Upper lobe of left lung (tissue), 6 donors: ENCODE results near the gene CLN6. TPM values are rescaled to one million over a fixed set of nuclear protein-coding genes. Genes with fewer than 3 reads are reported as not detected.

Experiments
- ATAC-seq, 2 donors: fragments of 200-7000 bp; cut with Tn5 transposase; one replicate each; pipeline ENCODE4 v1.9.1; 2022; ENCODE audit warnings: mild to moderate bottlenecking in 2 of 2, moderate library complexity in 2 of 2; ENCODE audit not compliant: low FRiP score in 2 of 2
- DNase-seq, 2 donors: peaks; one replicate each; pipeline ENCODE4 v3.0.0-alpha.2; 2019 to 2020
- H3K27ac ChIP-seq, 4 donors: fragments of 200-600 bp; sonication (generic); one replicate each; pipeline ENCODE4 v1.5.1; 2016 to 2019
- H3K27me3 ChIP-seq, 4 donors: fragments of 200-600 bp; sonication (generic); one replicate each; pipeline ENCODE4 v1.5.1; 2017 to 2019
- H3K36me3 ChIP-seq, 4 donors: fragments of 200-600 bp; sonication (generic); one replicate each; pipeline ENCODE4 v1.5.1; 2016 to 2019
- H3K4me1 ChIP-seq, 4 donors: fragments of 200-600 bp; sonication (generic); one replicate each; pipeline ENCODE4 v1.5.1; 2018 to 2019
- H3K4me3 ChIP-seq, 4 donors: fragments of 200-600 bp; sonication (generic); one replicate each; pipeline ENCODE4 v1.5.1; 2017 to 2019; ENCODE audit warnings: mild to moderate bottlenecking in 2 of 4, moderate library complexity in 1 of 4
- H3K9me3 ChIP-seq, 4 donors: fragments of 200-600 bp; sonication (generic); one replicate each; pipeline ENCODE4 v1.5.1; 2018 to 2019
- EP300 ChIP-seq, 4 donors: sonication (generic); formaldehyde crosslinking; IDR thresholded peaks; one replicate each; pipeline ENCODE4 v1.5.1; 2017; ENCODE audit warnings: antibody characterized with exemption in 4 of 4, control low read depth in 2 of 4
- POLR2A ChIP-seq, 4 donors: fragments of 450-650 bp; IDR thresholded peaks; one replicate each; pipeline ENCODE4 v1.5.1; 2016 to 2017; ENCODE audit warnings: antibody characterized with exemption in 4 of 4, mild to moderate bottlenecking in 2 of 4
- POLR2AphosphoS5 ChIP-seq, 2 donors: sonication (generic); formaldehyde crosslinking; IDR thresholded peaks; one replicate each; pipeline ENCODE4 v1.5.1; 2017; ENCODE audit warnings: antibody characterized with exemption in 2 of 2
- WGBS, 2 donors: methylation state at CpG; one replicate each; pipeline ENCODE4 v1.1.5; 2017 to 2018; 5-methylcytosine and 5-hydroxymethylcytosine counted together
- total RNA-seq, 6 donors: library from RNA; depleted of rRNA in 4 of 6; stranded (reverse); fragments of >200 nt in 4 of 6; gene quantifications; one replicate each; pipeline versions ENCODE4 v1.1.0 to v1.2.1, GENCODE V29; 2016 to 2021
- TF ChIP-seq, protein P1 (sequence below), 6 experiments: fragments of 450-650 bp in 4 of 6; fragments of 200-600 bp in 2 of 6; sonication (generic) in 2 of 6; IDR thresholded peaks; one replicate each; pipeline ENCODE4 v1.5.1; 2016 to 2019; ENCODE audit warnings: antibody characterized with exemption in 6 of 6
- donor health status: DM: no; HTN: no; CAD: no; lungs with moderate emphysema.
- donor health status: DM: no; HTN: yes; CAD: no; lungs with severe emphysema.

Gene CLN6
- total RNA-seq, 6 donors from 2014 or later = 19.4 to 48.3 (median 28.7) TPM

DNA sequence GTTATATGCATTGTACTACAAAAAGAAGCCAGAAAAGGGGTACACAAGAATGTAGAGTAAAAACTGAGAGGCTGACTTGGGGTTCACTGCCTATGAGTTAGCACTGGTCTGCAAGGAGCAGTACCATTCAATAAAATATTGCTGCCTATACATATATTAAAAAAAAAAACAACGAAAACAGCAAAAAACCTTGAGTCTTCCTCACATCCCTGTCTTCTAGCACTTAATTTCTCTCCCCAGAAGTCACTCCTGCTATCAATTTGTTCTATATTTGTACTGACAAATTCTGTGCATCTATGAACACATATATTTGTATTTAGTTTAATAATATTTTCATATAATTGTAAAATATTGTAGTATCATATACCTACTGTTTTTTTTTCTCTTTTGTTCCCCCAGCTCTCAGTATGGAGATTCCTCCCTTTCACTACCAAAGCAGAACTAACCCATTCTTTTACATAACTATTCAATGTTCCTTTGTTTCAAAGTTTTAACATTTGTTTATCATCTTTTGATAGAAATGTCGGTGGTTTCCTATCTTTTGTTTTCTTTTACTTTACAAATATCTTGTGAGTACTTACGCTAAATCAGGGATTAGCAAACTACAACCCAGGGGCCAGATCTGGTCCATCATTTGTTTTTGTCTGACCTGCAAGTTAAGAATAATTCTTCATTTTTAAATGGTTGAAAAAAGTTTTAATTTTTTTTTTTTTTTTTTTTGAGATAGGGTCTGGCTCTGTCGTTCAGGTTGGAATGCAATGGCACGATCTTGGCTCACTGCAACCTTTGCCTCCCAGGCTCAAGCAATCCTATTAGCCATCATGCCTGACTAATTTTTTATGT lies 33.2 kb upstream of the CLN6 start:
- DNase-seq (no peak), ATAC-seq (no peak)
- Histone ChIP-seq H3K4me3 (no peak overlapping the region), H3K27ac (no peak overlapping the region), H3K9me3 (no peaks in the 10 kb centered on the region), H3K4me1 (no peaks in the 10 kb centered on the region), H3K36me3 (no peaks in the 10 kb centered on the region), H3K27me3 (no peaks in the 10 kb centered on the region)
- TF ChIP-seq EP300 (IDR thresholded peaks at IDR 0.05) = no peak
- TF ChIP-seq, protein P1, sequence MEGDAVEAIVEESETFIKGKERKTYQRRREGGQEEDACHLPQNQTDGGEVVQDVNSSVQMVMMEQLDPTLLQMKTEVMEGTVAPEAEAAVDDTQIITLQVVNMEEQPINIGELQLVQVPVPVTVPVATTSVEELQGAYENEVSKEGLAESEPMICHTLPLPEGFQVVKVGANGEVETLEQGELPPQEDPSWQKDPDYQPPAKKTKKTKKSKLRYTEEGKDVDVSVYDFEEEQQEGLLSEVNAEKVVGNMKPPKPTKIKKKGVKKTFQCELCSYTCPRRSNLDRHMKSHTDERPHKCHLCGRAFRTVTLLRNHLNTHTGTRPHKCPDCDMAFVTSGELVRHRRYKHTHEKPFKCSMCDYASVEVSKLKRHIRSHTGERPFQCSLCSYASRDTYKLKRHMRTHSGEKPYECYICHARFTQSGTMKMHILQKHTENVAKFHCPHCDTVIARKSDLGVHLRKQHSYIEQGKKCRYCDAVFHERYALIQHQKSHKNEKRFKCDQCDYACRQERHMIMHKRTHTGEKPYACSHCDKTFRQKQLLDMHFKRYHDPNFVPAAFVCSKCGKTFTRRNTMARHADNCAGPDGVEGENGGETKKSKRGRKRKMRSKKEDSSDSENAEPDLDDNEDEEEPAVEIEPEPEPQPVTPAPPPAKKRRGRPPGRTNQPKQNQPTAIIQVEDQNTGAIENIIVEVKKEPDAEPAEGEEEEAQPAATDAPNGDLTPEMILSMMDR (IDR thresholded peaks at IDR 0.05) = no peak
- TF ChIP-seq POLR2AphosphoS5 (IDR thresholded peaks at IDR 0.05) = no peak
- no peak for TF ChIP-seq POLR2A (IDR thresholded peaks at IDR 0.05)
- 59 to 62% methylated on average over 5 of the region's 5 CpGs for WGBS, 2 donors

DNA sequence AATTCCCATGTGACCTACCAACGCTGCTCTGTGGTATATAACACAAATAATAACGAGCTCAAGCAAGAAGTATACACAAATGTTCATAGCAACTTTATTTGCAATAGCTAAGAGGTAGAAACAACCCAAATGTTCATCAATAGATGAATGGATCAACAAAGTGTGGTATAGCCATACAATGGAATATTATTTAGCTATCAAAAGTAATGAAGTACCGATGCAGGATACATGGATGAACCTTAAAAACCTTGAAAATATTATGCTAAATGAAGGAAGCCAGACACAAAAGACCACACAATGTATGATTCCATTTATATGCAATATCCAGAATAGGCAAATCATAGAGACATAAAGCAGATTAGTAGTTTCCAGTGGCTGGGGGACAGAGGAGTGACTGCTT lies 32.5 kb upstream of the CLN6 start:
- no peaks in the 10 kb centered on the region for H3K9me3 ChIP-seq
- peaks cover 0 to 6% (median 4%) of the 10 kb centered on the region in 4 donors for H3K4me1 ChIP-seq
- H3K4me3 ChIP-seq = no peak overlapping the region
- no peaks in the 10 kb centered on the region for H3K27me3 ChIP-seq
- H3K27ac ChIP-seq = no peak overlapping the region
- WGBS, 2 donors = 93 to 96% methylated on average over 3 of the region's 3 CpGs
- H3K36me3 ChIP-seq = no peaks in the 10 kb centered on the region
- TF ChIP-seq POLR2AphosphoS5 (IDR thresholded peaks at IDR 0.05) (no peak), EP300 (IDR thresholded peaks at IDR 0.05) (no peak), POLR2A (IDR thresholded peaks at IDR 0.05) (no peak)
- TF ChIP-seq, protein P1 (IDR thresholded peaks at IDR 0.05) = no peak
- ATAC-seq (no peak), DNase-seq (no peak)

DNA sequence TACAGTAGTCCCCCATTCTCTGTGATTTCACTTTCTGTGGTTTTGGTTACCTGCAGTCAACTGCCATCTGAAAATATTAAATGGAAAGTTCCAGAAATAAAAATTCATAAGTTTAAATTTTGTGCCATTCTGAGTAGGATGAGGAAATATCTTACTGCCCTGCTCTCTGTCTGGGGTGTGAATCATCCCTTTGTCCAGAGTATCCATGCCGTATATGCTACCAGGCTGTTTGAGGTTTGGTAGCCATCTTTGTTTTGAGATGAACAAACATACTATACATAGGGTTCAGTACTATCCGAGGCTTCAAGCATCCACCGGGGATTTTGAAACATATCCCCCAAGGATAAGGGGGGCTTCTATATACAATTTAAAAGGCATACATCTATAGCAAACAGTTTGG lies 31.7 kb upstream of the CLN6 start:
- peaks cover 3 to 13% (median 7%) of the 10 kb centered on the region in 4 donors for H3K4me1 ChIP-seq
- H3K27me3 ChIP-seq = no peaks in the 10 kb centered on the region
- no peaks in the 10 kb centered on the region for H3K9me3 ChIP-seq
- TF ChIP-seq, protein P1 (IDR thresholded peaks at IDR 0.05) = no peak
- TF ChIP-seq POLR2A (IDR thresholded peaks at IDR 0.05) = no peak
- no peak for TF ChIP-seq POLR2AphosphoS5 (IDR thresholded peaks at IDR 0.05)
- TF ChIP-seq EP300 (IDR thresholded peaks at IDR 0.05) = no peak
- no peaks in the 10 kb centered on the region for H3K36me3 ChIP-seq
- ATAC-seq = no peak
- no peak overlapping the region for H3K27ac ChIP-seq
- 93% methylated on average over 3 of the region's 3 CpGs for WGBS, 2 donors
- H3K4me3 ChIP-seq = no peak overlapping the region
- DNase-seq = no peak

DNA sequence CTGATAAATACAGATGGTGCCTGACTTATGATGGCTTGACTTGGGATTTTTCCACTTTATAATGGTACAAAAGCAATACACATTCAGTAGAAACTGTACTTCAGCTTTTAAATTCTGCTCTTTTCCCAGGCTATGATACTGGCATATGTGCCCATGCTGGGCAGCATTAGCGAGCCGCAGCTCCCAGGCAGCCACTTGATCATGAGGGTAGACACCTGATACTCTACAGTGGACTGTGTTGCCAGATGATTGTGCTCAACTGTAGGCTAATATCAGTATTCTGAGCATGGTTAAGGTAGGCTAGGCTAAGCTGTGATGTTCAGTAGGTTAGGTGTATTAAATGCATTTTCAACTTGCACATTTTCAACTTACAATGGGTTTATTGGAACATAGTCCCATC lies 30.4 kb upstream of the CLN6 start:
- Histone ChIP-seq H3K9me3 (no peaks in the 10 kb centered on the region), H3K27ac (no peak overlapping the region), H3K4me3 (no peak overlapping the region), H3K27me3 (no peaks in the 10 kb centered on the region), H3K4me1 (peaks cover 3 to 15% (median 7%) of the 10 kb centered on the region in 4 donors), H3K36me3 (no peaks in the 10 kb centered on the region)
- WGBS, 2 donors = 60 to 74% methylated on average over 1 to 2 of the region's 2 CpGs
- TF ChIP-seq POLR2A (IDR thresholded peaks at IDR 0.05) (no peak), EP300 (IDR thresholded peaks at IDR 0.05) (no peak), POLR2AphosphoS5 (IDR thresholded peaks at IDR 0.05) (no peak)
- TF ChIP-seq, protein P1 (IDR thresholded peaks at IDR 0.05) = no peak
- DNase-seq (no peak), ATAC-seq (no peak)
